Epithelial cell of proximal tubule (primary cell): Measurements from ENCODE around the gene DNAAF9. TPM values are rescaled to one million over a fixed set of nuclear protein-coding genes. Genes with fewer than 3 reads are reported as not detected.

Experiments used
- DNase-seq: peaks from one replicate; pipeline ENCODE4 v3.0.0-alpha.2; 2011; ENCODE audit warnings: low read depth
- H3K4me3 ChIP-seq: 2 replicates; pipeline ENCODE4 v1.5.1; 2011; ENCODE audit warnings: low read depth, mild to moderate bottlenecking, low read length
- CTCF ChIP-seq: conservative IDR thresholded peaks from 2 replicates; pipeline ENCODE4 v1.5.1; 2012; ENCODE audit warnings: low read depth, mild to moderate bottlenecking, low read length
- total RNA-seq: library from RNA; depleted of rRNA; stranded (reverse); fragments of >200 nt; gene quantifications from 2 replicates; pipeline ENCODE4 v1.2.3, GENCODE V29; 2015

The DNAAF9 gene
- total RNA-seq, 1 donor from 2014 or later: 7.7 TPM

- no peak for DNase-seq
- H3K4me3 ChIP-seq: no peak overlapping the region
- TF ChIP-seq CTCF: no peak
Observed at GRCh38 chr20:3378138-3378537, 29.3 kb downstream of the DNAAF9 start.

GRCh38 chr20:3377644-3378043 lies 29.8 kb downstream of the DNAAF9 start:
- TF ChIP-seq CTCF: no peak
- no peak overlapping the region for H3K4me3 ChIP-seq
- no peak for DNase-seq

- no peak overlapping the region for H3K4me3 ChIP-seq
- peak; percentile 42 for DNase-seq
- no peak for TF ChIP-seq CTCF
Observed at GRCh38 chr20:3374296-3374695, 33.2 kb downstream of the DNAAF9 start.

GRCh38 chr20:3371754-3372153 lies 35.7 kb downstream of the DNAAF9 start:
- no peak for DNase-seq
- no peak overlapping the region for H3K4me3 ChIP-seq
- TF ChIP-seq CTCF: no peak

GRCh38 chr20:3367089-3367488 lies 40.4 kb downstream of the DNAAF9 start:
- DNase-seq: no peak
- no peak for TF ChIP-seq CTCF
- H3K4me3 ChIP-seq: no peak overlapping the region

- DNase-seq: no peak
- TF ChIP-seq CTCF: no peak
- H3K4me3 ChIP-seq: no peak overlapping the region
Observed at GRCh38 chr20:3364323-3365013, 43.0 kb downstream of the DNAAF9 start.

GRCh38 chr20:3360752-3361151 lies 46.7 kb downstream of the DNAAF9 start:
- no peak for DNase-seq
- TF ChIP-seq CTCF: no peak
- no peak overlapping the region for H3K4me3 ChIP-seq
